ENCODE measurements around the gene MAPK4. TPM values are rescaled to one million over a fixed set of nuclear protein-coding genes. Genes with fewer than 3 reads are reported as not detected.
"Not testable (repeated sequence)": the region's sequence is repeated elsewhere in the genome, so short reads cannot be mapped to it uniquely, and the experiment has no call there.

Gene MAPK4
- 10 to 100 TPM; 19.9 to 64.4 TPM for total RNA-seq
- long read RNA-seq, partial matches to known transcripts = 2 of 16 reads
- long read RNA-seq, other reads (novel, unspliced or antisense) = 14 of 16 reads

DNA sequence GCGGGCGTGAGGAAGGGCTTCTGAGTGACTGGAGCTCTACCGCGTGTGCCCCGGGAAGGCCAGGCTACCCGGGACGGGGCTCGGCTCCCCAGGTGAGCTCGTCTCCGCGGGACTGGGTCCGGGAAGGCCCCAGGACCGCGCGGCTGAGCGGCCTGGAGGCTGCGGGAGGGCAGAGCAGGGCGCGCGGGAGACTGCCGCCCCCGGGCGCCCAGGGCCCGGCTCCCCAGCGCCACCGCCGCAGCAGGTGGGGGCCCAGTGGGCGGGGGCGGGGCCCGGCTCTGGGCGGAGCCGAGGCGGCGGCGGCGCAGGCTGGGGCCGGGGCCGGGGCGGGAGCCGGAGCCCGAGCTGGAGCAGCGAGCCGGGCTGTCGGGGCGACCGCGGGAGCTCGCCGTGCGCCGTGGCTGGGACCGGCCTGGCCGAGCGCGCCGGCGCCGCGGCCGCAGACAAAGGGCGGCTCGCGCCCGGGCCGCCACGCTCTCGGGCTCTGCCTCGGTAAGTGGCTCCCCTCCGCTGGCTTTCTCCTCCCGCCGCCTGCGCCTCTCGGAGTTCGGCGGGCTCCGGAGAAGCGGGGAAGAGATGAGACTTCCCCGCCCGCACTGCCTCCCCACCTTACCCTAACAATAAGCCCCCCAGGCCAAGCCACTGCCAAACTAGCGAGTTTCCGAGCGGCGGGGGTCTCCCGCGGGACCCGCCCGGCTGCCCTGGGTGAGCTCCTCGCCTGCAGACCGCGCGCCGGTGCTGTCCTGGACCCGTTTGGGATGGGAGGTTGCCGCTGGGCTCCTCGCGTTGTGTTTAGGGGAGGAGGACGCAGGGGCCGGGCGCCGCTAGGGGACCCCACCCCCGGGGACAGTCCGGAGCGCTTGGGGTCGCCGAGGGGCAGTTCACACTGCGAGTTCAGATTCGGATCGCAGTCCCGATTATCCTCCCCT, at the start of gene MAPK4:
MAPK4 (plus strand) TSS at position 336 of the 929 bp plus-strand sequence. CDS start 103,872 bp downstream, outside the sequence.
- DNase-seq (peak; percentile 43), ATAC-seq (peak; percentile 93 to 94)
- intact Hi-C loops (cut with DNase I) = no loop called here

DNA sequence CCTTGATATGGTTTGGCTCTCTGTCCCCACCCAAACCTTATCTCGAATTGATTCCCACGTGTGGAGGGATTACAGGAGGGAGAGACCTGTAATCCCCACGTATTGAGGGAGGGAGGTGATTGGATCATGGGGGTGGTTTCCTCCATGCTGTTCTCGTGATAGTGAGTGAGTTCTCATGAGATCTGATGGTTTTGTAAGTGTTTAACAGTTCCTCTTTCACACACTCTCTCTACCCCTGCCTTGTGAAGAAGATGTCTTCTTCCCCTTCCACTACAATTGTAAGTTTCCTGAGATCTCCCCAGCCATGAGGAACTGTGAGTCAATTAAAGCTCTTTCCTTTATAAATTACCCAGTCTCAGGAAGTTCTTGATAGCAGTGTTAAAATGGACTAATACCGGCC, 42.6 kb upstream of the MAPK4 start:
- ATAC-seq; DNase-seq; intact Hi-C loops (cut with DNase I): not testable (repeated sequence)

DNA sequence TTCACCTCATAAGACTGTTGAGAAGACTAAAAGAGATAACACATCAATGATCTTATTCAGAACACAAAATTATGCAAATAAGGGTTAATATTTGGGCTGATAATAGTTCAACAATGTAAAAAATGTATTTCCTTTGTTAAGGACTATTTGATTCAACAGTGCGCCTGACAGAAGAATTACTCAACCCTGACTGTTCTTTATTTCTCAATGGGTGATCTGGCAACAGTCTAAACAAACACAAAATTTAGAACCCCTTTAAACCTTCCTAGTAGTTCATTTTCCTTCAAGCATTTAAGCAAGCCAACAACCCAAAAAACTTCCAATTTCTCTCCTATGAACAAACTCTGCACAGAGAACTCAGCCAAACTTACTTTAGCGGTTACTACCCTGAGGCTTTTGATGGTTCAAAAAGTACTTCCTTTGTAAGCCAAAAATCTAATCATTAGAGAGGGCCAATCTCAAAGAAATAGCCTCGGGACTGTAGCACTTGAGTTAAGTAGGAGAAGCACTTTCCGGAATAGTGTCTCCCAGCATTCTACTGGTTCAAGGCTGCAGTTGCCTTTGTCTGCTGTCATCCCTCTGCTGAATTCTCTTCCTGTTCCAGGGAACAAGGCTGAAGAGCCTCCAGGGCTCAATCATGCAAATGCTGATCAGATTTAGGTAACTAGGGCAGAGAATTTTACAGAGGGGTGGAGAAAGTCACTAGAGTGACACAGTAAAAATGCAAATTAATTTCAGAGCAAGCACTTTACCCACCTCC, 40.9 kb upstream of the MAPK4 start:
- ATAC-seq (no peak), DNase-seq (no peak)
- intact Hi-C loops (cut with DNase I) = no loop called here

DNA sequence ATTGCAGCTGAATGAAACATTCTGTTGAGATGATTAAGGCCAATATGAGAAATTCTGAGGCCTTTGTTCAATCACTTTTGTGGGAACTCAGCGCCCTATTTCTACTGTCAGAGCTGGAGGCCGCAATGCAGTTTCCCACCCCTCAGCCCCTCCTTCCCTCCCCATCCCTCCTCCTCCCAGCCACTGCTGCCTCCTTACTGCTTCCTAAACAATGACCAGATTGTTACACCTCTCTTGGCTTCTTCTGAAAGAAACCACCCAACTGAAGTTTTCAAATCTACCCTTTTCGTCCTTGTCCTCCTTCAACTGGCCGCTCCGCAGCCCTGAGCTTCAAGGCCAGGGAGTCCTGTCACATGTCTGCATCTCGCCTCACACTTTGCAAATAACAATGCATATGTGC, 36.7 kb upstream of the MAPK4 start:
- intact Hi-C loops (cut with DNase I) = no loop called here
- ATAC-seq = no peak
- DNase-seq = no peak

DNA sequence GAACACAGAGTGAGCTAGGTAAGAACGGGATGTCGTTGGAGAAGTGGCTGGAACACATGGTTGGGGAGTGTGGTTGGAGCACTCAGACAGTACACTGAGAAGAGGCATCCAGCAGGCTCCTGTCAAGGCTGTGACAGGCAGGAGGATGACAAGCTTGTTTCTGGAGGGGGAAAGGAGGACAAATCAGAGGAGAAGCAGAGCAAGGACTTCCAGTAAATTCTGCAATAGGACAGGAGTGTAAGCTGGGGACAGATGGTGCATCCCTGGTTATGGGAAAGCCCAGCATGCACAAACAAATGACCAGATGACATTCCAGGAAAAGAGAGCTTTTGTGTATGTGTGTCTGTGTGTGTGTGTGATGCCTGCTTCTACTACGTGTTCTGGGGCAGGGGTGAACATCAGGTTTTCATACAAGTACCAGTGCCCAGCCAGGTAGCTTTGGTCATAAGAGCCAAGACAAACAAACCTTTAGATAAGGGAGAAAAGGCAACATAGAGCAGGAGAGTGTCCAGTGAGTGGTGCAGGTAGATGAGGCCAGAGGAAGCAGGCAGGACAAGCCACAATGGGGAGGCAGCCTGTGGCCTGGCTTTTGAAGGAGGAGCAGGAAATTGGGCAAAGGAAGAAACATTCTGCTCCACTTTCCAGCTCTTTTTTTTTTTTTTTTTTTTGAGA, 32.1 kb upstream of the MAPK4 start:
- ATAC-seq = no peak
- intact Hi-C loops (cut with DNase I) = no loop called here
- no peak for DNase-seq

DNA sequence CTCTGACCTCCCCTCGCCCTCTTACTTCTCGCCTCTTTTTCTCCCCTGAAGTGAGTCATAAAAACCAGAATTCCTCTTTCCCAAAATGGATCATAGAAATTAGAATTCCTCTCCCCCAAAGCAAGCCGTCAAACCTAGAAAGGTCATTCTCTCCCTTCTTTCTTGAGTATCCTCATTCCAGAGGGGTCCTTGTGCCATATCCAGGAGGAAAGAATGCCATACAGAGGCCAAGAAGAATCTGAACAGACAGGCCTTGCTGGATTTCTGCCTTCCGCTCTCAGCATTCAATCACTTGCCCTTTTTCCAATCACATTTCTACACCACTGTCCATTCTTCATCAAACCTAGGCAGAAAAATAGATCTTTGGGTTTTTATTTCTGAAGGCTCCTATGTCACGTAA, 31.1 kb upstream of the MAPK4 start:
- ATAC-seq = no peak
- intact Hi-C loops (cut with DNase I) = no loop called here
- DNase-seq = no peak

DNA sequence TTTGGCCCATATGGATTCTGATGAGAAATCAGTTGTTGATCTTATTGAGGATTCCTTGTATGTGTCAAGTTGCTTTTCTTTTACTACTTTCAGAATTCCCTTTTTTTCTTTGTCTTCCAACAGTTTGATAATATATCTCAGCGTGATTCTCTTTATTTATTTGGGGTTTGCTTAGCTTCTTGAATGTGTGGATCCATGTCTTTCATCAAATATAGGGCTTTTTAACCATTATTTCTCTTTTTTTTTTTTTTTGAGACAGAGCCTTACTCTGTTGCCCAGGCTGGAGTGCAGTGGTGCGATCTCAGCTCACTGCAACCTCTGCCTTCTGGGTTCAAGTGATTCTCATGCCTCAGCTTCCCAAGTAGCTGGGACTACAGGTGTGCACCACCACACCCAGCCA, 26.1 kb upstream of the MAPK4 start:
- intact Hi-C loops (cut with DNase I); DNase-seq; ATAC-seq: not testable (repeated sequence)

- ATAC-seq; DNase-seq; intact Hi-C loops (cut with DNase I): not testable (repeated sequence)
These were observed 15.4 kb upstream of the MAPK4 start for GRCh38 chr18:50544476-50544875.

DNA sequence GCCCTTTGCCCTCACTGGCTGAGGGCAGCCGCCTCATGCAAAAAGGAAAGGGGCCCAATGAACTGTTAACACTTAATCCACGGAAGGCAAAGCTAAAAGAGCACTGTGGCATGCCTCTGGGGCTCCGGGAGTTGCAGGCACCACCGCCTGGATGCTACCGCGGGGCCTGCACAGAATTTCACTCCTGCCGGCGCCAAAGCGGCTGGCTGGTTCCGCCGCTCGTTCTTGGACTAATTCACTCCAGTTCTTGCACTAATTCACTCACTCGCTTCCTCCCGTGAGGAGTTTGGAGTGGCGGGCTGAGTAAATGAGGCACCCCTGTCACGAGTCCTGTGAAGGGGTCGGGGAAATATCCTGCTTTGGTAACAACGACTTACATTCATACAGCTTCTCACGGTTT, 14.0 kb upstream of the MAPK4 start:
- ATAC-seq = no peak
- DNase-seq = no peak
- intact Hi-C loops (cut with DNase I) = no loop called here

DNA sequence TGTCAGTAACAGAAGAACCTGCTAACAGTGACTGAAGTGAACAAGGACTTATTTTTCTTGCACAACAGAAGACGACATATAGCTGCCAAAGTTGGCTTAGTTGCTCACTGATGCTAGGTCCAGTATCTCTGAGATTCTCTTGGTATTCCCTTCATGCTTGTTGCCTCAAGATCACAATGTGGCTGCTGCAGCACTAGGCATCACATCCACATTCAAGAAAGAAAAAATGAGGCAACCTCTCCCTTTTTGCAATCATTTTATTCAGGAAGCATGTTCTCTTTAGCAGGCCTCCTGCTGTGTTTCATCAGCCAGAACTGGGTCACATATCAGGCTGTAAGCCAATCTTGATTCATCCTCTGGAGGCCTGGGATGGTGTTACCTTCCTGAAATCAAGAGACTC, 11.7 kb upstream of the MAPK4 start:
- intact Hi-C loops (cut with DNase I) = no loop called here
- no peak for DNase-seq
- ATAC-seq = no peak

DNA sequence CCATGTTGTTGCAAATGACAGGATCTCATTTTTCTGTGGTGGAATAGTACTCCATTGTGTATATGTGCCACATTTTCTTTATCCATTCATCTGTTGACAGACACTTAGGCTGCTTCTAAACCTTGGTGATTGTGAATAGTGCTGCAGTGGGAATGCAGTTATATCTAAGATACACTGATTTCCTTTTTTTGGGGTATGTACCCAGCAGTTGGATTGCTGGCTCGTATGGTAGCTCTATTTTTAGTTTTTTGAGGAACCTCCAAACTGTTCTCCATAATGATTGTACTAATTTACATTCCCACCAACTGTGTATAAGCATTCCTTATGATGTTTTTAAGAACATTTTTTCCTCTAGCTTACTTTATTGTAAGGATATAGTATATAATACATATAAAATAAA, 8.2 kb upstream of the MAPK4 start:
- intact Hi-C loops (cut with DNase I); DNase-seq; ATAC-seq: not testable (repeated sequence)

DNA sequence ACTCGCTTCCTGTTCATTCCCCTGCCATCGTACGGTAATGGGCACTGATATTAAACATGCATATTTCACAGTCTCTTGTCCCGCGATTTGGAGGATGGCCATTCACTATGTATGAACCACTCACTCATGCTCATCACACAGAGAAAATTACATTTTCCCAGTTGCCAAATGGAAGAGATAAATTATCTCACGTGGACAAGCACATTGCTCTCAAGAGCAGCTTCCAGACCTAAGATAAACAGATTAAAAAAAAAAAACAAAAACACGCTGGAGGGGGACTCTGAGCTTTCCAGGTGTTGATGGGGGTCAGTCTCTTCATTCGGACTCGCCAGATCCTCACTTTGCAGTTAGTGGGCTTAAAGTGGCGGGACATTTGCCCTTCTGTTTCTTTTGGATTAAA, 1.7 kb upstream of the MAPK4 start:
- DNase-seq (no peak), ATAC-seq (no peak)
- intact Hi-C loops (cut with DNase I) = no loop called here

DNA sequence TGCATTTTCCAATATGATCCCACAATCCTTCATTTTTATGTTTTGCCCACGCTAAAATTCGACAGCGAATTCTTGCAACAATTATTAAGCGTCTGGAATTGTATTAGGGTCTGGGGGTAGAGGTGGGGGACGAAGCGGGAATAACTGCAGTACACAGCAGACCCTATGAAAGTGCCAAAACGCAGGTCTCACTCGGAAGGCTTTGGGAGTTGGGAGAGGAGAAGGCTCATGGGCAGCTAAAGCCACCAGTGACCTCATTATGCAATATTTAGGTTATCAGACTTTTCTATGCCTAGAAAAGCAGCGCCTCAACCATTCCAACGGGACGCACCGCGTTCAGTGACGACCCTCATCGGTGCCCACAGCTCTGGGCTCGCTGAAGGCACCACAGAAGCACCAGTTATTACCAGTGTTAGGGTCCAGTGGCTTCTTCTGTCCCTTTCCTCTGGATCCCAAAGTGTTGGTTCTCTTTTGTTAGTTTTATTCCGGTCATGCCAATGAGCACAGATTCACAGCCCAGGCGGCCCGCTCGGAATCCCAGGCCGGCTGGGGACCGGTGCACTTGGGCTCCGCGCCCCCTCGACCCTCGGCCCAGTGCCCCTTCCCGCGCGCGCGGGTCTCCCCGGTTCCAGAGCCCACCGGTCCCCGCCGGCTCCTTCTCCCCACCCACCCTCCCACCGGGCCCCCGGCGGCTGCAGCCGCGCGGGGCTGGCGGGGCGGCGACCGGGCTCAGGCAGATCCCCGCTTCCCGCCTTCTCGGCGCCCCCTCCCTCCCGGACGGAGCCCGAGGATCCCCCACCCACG, 737 bp upstream of the MAPK4 start:
- intact Hi-C loops (cut with DNase I) = no loop called here
- DNase-seq (no peak), ATAC-seq (peak in 1 of 2 donors; percentile 17)

DNA sequence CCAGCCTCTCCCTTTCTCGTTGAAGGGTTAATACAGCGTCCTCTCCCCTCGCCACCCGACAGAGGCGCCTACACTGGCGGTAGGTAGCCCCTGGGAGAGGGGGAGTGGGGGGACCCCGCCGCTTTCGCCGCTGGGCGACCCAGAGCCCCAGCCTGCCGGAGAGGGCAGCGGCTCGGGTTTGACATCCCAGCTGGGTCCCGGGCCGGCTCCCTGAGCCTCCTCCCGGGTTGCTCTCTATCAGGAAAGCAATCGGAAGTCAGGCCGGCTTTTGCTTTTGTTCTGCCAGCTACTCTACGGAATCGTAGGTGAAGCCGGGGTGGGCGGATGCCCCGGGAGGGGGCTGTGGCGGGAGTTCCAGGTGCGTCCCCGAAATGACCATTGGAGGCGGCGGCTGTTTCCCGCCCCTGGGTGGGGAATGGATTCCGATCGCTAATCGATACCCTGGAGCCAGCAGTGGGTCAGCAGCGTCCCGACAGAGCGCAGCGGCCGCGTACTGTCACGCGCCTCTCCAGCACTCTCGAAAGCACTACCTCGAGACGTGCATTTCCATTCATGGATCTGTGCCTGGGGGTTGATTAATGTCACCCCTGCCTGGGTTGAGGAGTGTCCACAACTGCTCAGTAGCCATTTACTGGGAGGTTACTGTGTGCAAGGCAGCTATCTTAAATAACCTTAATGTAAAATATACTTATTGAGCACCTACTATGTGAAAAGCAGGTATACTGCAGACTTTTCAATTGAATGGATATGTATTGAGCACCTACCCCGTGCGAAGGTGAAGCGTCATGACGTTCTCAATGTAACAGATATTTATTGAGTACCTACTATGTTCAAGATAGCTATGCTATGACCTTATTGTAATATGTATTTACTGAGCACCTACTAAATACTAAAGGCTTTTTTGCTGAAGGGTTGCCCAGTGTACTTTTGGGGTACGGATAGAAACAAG, 1.1 kb downstream of the MAPK4 start:
- no peak for DNase-seq
- intact Hi-C loops (cut with DNase I) = no loop called here
- peak; percentile 39 to 40 for ATAC-seq

- intact Hi-C loops (cut with DNase I); ATAC-seq: not testable (repeated sequence)
These were observed 2.4 kb downstream of the MAPK4 start for GRCh38 chr18:50562258-50562657.

DNA sequence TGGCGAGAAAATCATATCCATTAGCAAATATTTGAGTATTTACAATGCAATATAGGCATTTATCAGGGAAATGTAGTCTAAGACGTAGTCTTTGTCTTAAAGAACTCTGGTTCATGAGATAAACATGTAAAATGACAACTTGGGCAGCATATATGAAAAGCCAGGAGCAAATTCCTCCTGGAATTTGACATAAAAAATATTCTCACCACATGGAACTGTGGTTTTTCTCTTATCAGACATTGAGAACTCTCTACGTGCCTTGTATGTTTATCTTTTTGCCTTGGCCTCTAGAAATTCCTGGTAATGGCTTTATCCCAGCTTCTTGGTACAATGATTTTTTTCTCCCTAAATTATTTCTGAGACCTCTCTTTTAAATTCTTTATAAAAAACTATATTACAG, 2.8 kb downstream of the MAPK4 start:
- no peak for DNase-seq
- intact Hi-C loops (cut with DNase I) = no loop called here
- no peak for ATAC-seq

More at GRCh38 chr18:50562258-50562657, 2.4 kb downstream of the MAPK4 start:
- DNase-seq = not testable (repeated sequence)

- intact Hi-C loops (cut with DNase I) = no loop called here
- ATAC-seq = no peak
These were observed 3.5 kb downstream of the MAPK4 start for GRCh38 chr18:50563376-50563775.

DNA sequence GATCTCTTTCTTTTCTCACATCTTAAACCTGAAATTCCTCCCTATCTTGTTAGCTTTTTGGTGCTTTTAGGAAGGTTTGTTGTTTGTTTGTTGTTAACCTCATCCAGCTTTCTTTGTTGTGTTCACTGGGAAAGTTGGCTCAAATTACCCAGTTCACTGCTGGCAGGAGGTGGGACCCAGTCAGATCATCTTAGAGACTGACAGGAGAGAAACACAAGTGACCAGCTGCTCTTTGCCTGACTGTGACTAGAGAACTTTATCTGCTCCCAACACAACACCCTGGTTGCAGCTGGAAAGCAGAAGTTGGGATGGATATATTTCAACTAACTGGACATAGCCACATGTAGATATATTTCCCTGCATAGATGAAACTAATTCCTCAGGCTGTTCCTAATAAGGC, 10.0 kb downstream of the MAPK4 start:
- DNase-seq = no peak
- ATAC-seq = no peak
- intact Hi-C loops (cut with DNase I) = no loop called here

More at GRCh38 chr18:50563376-50563775, 3.5 kb downstream of the MAPK4 start:
- DNase-seq = no peak
